Measurements from ENCODE around the gene HAUS8. TPM values are rescaled to one million over a fixed set of nuclear protein-coding genes. Genes with fewer than 3 reads are reported as not detected.
A peak's percentile ranks its signal among the peaks of the same experiment; 100 is the strongest.

Gene HAUS8
- total and polyA plus RNA-seq, 10 of the 15 experiments (the other 5 are each of a cell fraction or from before 2014, with no cell fraction given), result 22.7 to 43.9 (median 34.4) TPM

DNA sequence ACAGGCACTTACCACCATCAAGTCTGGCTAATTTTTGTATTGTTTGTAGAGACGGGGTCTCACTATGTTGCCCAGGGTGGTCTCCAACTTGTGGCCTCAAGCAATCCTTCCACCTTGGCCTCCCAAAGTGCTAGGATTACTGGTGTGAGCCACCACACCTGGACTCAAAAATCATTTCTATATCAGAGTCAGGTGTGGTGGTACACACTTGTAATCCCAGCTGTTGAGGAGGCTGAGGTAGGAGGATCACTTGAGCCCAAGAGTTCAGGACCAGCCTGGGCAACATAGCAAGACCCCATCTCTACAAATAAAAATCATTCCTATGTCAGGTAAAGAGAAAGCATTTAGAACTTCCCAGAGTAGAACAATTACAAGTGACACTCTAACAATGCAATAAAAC is 48.8 kb upstream of the HAUS8 start (continued):
- no peak for TF ChIP-seq ETV6 (conservative IDR thresholded peaks at IDR 0.05 in 1 of 2, IDR thresholded peaks at IDR 0.05 in 1 of 2; ENCODE audit: borderline replicate concordance in 1 of 2, low read depth in 1 of 2)
- no peak for TF ChIP-seq SMC3 (IDR thresholded peaks at IDR 0.05; ENCODE audit: borderline replicate concordance, low read length)
- TF ChIP-seq NBN (IDR thresholded peaks at IDR 0.05), result no peak
- TF ChIP-seq POLR2A (IDR thresholded peaks at IDR 0.05; ENCODE audit: low read depth, low read length), result no peak
- TF ChIP-seq HSF1 (IDR thresholded peaks at IDR 0.05; ENCODE audit: low read depth, low read length), result no peak

- intact Hi-C loops (cut with micrococcal nuclease; ENCODE audit: unreplicated experiment) (no loop called here), in situ Hi-C loops (cut with MboI) (no loop called here)
- Histone ChIP-seq H2AFZ (ENCODE audit: control insufficient read depth, low read depth, low read length) (no peak overlapping the region), H3K4me1 (ENCODE audit: control insufficient read depth, insufficient read depth, low read length) (peaks cover 48% of the 10 kb centered on the region), H3K9me3 (replicated peaks; ENCODE audit: control insufficient read depth, insufficient read depth, low read length) (no peaks in the 10 kb centered on the region), H3K27me3 (replicated peaks in 1 of 2; ENCODE audit: control insufficient read depth in 2 of 2, insufficient read depth in 2 of 2, low read length in 1 of 2) (no peaks in the 10 kb centered on the region), H3K79me2 (ENCODE audit: control insufficient read depth, insufficient read depth, low read length) (peaks cover 50% of the 10 kb centered on the region), H3K4me2 (ENCODE audit: control insufficient read depth, insufficient read depth) (no peak overlapping the region), H3K36me3 (ENCODE audit: control insufficient read depth in 2 of 2, insufficient read depth in 2 of 2, low read length in 1 of 2) (peaks cover 8 to 23% of the 10 kb centered on the region in 2 experiments; a peak in 3 of 4 replicates), H3K4me3 (no peak overlapping the region), H3K9ac (ENCODE audit: control insufficient read depth, insufficient read depth, low read length) (no peak overlapping the region), H4K20me1 (ENCODE audit: control insufficient read depth, insufficient read depth) (no peaks in the 10 kb centered on the region), H3K27ac (ENCODE audit: control insufficient read depth, insufficient read depth) (0 out of 2 replicates have a peak overlapping the region, but pooled peaks have one; percentile 1)
- SMC1A ChIA-PET (ENCODE audit: uncharacterized antibody, unreplicated experiment), result interaction anchor here (1.1 to 7.3 kb wide), 6 partner anchors 15 to 248 kb away, joined by 3 to 88 read pairs (median 6); partner anchors contain the start of genes BABAM1, HAUS8 and MYO9B
- ATAC-seq, result no peak
- CTCF ChIA-PET, result interaction anchor here (1.0 to 4.6 kb wide), 4 partner anchors 13 to 46 kb away, joined by 3 to 30 read pairs (median 3); no protein-coding TSS in a partner anchor
- no peak for DNase-seq (ENCODE audit: low read depth, low spot score)
- 80% methylated on average over 2 of the region's 2 CpGs for WGBS (ENCODE audit: insufficient coverage, insufficient replicate concordance, low lambda C conversion rate, missing lambda C conversion rate)
- TSS peak; percentile 6 for BruUV-seq (replicated peaks)
- RAD21 ChIA-PET (ENCODE audit: unreplicated experiment), result interaction anchor here (5.9 kb wide), 1 partner anchor 15 kb away, joined by 90 read pairs; no protein-coding TSS in a partner anchor
- no peak for FAIRE-seq
- POLR2A ChIA-PET, result interaction anchor here (1.0 to 6.2 kb wide), 4 partner anchors 15 to 159 kb away, joined by 3 to 111 read pairs (median 34); partner anchors contain the start of genes ANKLE1, HAUS8 and MYO9B
- no peak for TF ChIP-seq EP300 (IDR thresholded peaks at IDR 0.05; ENCODE audit: borderline replicate concordance in 1 of 2, control insufficient read depth in 1 of 2, low read depth in 2 of 2, low read length in 2 of 2)
- no peak for TF ChIP-seq ZNF207 (IDR thresholded peaks at IDR 0.05; ENCODE audit: borderline replicate concordance)
- no peak for TF ChIP-seq ZNF274 (IDR thresholded peaks at IDR 0.05; ENCODE audit: insufficient read depth, insufficient read length)
- no peak for TF ChIP-seq CBX5 (IDR thresholded peaks at IDR 0.05; ENCODE audit: low read depth)
- no peak for TF ChIP-seq STAT3 (IDR thresholded peaks at IDR 0.05; ENCODE audit: low read depth, low read length)
- TF ChIP-seq POLR2AphosphoS2 (IDR thresholded peaks at IDR 0.05; ENCODE audit: low read depth, low read length), result no peak
- TF ChIP-seq, protein P1, sequence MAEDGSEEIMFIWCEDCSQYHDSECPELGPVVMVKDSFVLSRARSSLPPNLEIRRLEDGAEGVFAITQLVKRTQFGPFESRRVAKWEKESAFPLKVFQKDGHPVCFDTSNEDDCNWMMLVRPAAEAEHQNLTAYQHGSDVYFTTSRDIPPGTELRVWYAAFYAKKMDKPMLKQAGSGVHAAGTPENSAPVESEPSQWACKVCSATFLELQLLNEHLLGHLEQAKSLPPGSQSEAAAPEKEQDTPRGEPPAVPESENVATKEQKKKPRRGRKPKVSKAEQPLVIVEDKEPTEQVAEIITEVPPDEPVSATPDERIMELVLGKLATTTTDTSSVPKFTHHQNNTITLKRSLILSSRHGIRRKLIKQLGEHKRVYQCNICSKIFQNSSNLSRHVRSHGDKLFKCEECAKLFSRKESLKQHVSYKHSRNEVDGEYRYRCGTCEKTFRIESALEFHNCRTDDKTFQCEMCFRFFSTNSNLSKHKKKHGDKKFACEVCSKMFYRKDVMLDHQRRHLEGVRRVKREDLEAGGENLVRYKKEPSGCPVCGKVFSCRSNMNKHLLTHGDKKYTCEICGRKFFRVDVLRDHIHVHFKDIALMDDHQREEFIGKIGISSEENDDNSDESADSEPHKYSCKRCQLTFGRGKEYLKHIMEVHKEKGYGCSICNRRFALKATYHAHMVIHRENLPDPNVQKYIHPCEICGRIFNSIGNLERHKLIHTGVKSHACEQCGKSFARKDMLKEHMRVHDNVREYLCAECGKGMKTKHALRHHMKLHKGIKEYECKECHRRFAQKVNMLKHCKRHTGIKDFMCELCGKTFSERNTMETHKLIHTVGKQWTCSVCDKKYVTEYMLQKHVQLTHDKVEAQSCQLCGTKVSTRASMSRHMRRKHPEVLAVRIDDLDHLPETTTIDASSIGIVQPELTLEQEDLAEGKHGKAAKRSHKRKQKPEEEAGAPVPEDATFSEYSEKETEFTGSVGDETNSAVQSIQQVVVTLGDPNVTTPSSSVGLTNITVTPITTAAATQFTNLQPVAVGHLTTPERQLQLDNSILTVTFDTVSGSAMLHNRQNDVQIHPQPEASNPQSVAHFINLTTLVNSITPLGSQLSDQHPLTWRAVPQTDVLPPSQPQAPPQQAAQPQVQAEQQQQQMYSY (CRISPR knock-in tag; IDR thresholded peaks at IDR 0.05), result no peak
- TF ChIP-seq BCL3 (IDR thresholded peaks at IDR 0.05; ENCODE audit: borderline replicate concordance, insufficient read depth, low read depth, low read length, poor library complexity, severe bottlenecking), result no peak
Measured at GRCh38 chr19:17123041-17123440, 47.8 kb upstream of the HAUS8 start.
